DND-41 (cell line): ENCODE data around the gene GPR152.
A peak's percentile ranks its signal among the peaks of the same experiment; 100 is the strongest.

ENCODE experiments used
- ATAC-seq: fragments of 200-7000 bp; cut with Tn5 transposase; 3 replicates; pipeline ENCODE4 v1.9.1; 2021; ENCODE audit warnings: low read depth; ENCODE audit not compliant: insufficient read depth
- DNase-seq: peaks from one replicate; pipeline ENCODE4 v3.0.0-alpha.2; 2020
- H2AFZ ChIP-seq: 2 replicates; pipeline ENCODE4 v1.6.0; 2012; ENCODE audit warnings: low read depth, low read length
- H3K27ac ChIP-seq: 2 replicates; pipeline ENCODE4 v1.5.1; 2012; ENCODE audit warnings: low read length, inconsistent platforms
- H3K27me3 ChIP-seq: fragments of 200-600 bp; sonication (generic); 2 replicates; pipeline ENCODE4 v1.6.0; 2012; ENCODE audit warnings: low read length, mild to moderate bottlenecking, inconsistent platforms; ENCODE audit not compliant: insufficient read depth, poor library complexity
- H3K36me3 ChIP-seq: 2 replicates; pipeline ENCODE4 v1.5.1; 2012; ENCODE audit warnings: low read length, inconsistent platforms; ENCODE audit not compliant: insufficient read depth
- H3K4me1 ChIP-seq: 2 replicates; pipeline ENCODE4 v1.5.1; 2012; ENCODE audit warnings: mild to moderate bottlenecking, low read length; ENCODE audit not compliant: insufficient read depth
- H3K4me2 ChIP-seq: 2 replicates; pipeline ENCODE4 v1.6.0; 2012; ENCODE audit warnings: mild to moderate bottlenecking, moderate library complexity, low read length, inconsistent platforms; ENCODE audit not compliant: insufficient read depth
- H3K4me3 ChIP-seq, 2 experiments: fragments of 200-600 bp in 1 of 2; shearing (Covaris generic) in 1 of 2; 2 replicates each; pipeline ENCODE4 v1.5.1; 2012 to 2016; ENCODE audit warnings: inconsistent platforms in 2 of 2, low read length in 2 of 2, mild to moderate bottlenecking in 2 of 2, low read depth in 1 of 2, moderate library complexity in 1 of 2
- H3K79me2 ChIP-seq: 2 replicates; pipeline ENCODE4 v1.6.0; 2012; ENCODE audit warnings: low read length, inconsistent platforms; ENCODE audit not compliant: insufficient read depth
- H3K9ac ChIP-seq: 2 replicates; pipeline ENCODE4 v1.6.0; 2012; ENCODE audit warnings: low read depth, mild to moderate bottlenecking, inconsistent platforms, low read length, moderate library complexity
- H3K9me3 ChIP-seq: 2 replicates; pipeline ENCODE4 v1.5.1; 2012; ENCODE audit warnings: low read length, moderate library complexity, mild to moderate bottlenecking, inconsistent platforms; ENCODE audit not compliant: insufficient read depth, severe bottlenecking
- H4K20me1 ChIP-seq: 2 replicates; pipeline ENCODE4 v1.6.0; 2012; ENCODE audit warnings: low read length; ENCODE audit not compliant: insufficient read depth
- EZH2 ChIP-seq: IDR thresholded peaks from 3 replicates; pipeline ENCODE4 v1.6.1; 2012; ENCODE audit warnings: borderline replicate concordance, low read depth, mild to moderate bottlenecking, moderate library complexity, low read length, inconsistent platforms; ENCODE audit not compliant: severe bottlenecking
- TF ChIP-seq, protein P1 (sequence below): IDR thresholded peaks from 2 replicates; pipeline ENCODE4 v1.5.1; 2012; ENCODE audit warnings: borderline replicate concordance, low read length, moderate library complexity, mild to moderate bottlenecking; ENCODE audit not compliant: poor library complexity, severe bottlenecking; ENCODE audit errors: extremely low read depth

The GPR152 gene

DNA sequence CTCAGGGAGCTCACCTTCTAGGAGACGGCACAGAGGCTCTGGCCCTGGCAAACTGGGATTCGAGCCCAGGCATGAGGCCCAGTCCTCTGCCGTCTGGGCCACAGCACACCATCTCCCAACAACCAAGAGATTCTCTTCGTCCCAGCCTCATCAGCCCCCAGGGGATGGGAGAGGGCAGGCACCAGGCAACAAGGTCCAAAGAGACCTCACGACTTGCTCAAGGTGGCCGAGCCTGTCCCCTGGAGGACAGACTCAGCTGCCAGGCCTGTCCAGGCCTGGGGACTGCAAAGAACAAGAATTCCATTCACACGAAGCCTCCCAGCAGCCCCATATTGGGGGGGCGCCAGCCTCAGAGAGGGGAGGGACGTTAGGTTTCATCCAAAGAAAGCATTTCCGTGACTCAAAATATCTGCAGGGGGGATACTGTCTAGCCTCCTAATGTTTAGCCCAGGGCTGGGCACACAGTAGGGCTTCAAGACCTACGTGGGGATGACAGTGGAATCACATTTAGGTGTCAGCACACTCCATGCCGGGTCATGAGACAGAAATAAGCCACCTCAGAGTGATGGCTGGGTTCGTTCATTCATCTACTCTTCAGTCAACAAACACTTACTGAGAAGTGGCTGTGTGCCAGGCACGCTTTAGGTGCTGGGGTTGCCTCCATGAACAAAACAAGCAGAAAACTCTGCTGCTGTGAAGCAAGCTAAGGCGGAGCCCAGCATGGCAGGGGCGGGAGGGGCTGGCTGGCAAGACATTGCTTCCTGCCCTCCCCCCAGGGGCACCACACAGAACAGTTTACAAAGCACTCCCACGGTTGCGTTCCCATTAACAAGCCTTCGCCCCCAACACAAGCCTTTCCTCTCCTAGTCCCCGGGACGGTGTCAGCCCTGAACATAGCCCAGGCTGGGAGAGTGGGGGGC is 35.9 kb downstream of the GPR152 start:
- peak; percentile 69 for ATAC-seq
- peaks cover 71% of the 10 kb centered on the region for H3K4me1 ChIP-seq

DNA sequence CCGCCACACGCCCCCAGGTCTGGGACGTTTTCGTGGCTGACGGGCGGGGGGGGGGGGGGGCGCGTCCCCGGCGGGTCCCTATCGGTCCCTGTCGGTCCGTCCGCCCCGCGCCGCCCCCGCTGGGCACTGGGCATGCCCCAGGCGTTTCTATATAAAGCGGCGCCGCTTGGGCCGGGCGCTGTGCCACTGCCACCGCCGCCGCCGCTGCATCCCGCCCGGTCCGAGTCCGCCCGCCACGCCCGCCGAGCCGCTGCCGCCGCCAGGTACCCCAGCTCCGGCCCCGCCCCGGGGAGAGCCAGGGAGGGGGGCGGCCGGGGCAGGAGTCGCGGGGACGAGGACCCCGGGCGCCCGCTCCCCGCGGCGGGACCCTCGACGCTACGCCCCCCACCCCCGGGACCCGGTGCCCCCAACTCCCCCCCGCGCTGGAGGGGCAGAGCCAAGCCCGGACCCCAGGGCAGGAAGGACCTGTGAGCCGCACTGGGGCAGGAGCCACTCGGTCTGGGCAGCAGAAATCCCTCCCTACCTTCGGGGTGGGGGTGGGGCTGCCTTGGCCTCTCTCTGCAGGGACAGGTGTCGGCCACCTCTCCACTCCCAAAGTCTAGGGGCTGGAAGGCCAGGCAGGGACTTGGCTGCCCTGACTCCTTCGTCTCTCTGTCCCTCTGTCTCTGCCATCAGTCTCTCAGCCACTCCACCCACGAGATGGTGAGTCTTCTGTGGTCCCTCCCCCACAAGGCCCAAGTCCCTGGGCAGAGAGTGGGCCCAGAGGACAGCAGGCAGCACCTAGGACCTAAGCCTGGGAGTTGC is 36.8 kb downstream of the GPR152 start, which contains the start of gene CARNS1:
TSS of gene CARNS1 (plus strand) at position 178 of the 804 bp plus-strand sequence. CDS start at position 700, 522 bp downstream.
- no peak for TF ChIP-seq EZH2
- TF ChIP-seq, protein P1, sequence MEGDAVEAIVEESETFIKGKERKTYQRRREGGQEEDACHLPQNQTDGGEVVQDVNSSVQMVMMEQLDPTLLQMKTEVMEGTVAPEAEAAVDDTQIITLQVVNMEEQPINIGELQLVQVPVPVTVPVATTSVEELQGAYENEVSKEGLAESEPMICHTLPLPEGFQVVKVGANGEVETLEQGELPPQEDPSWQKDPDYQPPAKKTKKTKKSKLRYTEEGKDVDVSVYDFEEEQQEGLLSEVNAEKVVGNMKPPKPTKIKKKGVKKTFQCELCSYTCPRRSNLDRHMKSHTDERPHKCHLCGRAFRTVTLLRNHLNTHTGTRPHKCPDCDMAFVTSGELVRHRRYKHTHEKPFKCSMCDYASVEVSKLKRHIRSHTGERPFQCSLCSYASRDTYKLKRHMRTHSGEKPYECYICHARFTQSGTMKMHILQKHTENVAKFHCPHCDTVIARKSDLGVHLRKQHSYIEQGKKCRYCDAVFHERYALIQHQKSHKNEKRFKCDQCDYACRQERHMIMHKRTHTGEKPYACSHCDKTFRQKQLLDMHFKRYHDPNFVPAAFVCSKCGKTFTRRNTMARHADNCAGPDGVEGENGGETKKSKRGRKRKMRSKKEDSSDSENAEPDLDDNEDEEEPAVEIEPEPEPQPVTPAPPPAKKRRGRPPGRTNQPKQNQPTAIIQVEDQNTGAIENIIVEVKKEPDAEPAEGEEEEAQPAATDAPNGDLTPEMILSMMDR = no peak
- H3K36me3 ChIP-seq = peaks cover 6% of the 10 kb centered on the region; the same call in 1 of the 2 replicates
- H3K27me3 ChIP-seq = no peaks in the 10 kb centered on the region
- peak within 1 kb of the TSS; percentile 91 for H3K9ac ChIP-seq
- DNase-seq = no peak
- peak within 1 kb of the TSS; percentile 93 for H3K27ac ChIP-seq
- peak within 1 kb of the TSS; percentile 95 for H3K4me2 ChIP-seq
- peak within 1 kb of the TSS in 1 of 2 experiments; percentile 44; a peak in 1 of 4 replicates for H3K4me3 ChIP-seq
- no peak for ATAC-seq
- H4K20me1 ChIP-seq = no peaks in the 10 kb centered on the region
- H3K9me3 ChIP-seq = no peaks in the 10 kb centered on the region
- H2AFZ ChIP-seq = no peak within 1 kb of the TSS
- H3K79me2 ChIP-seq = peaks cover 35% of the 10 kb centered on the region
- peaks cover 75% of the 10 kb centered on the region for H3K4me1 ChIP-seq

More for the DNA sequence above, 35.9 kb downstream of the GPR152 start:
- Histone ChIP-seq H3K9me3 (no peaks in the 10 kb centered on the region), H3K27me3 (no peaks in the 10 kb centered on the region), H4K20me1 (no peaks in the 10 kb centered on the region), H3K4me2 (peak overlapping the region; percentile 95), H3K36me3 (peaks cover 6% of the 10 kb centered on the region; the same call in 1 of the 2 replicates), H2AFZ (peak overlapping the region; percentile 21; the same call in 1 of the 2 replicates), H3K9ac (peak overlapping the region; percentile 91), H3K79me2 (peaks cover 37% of the 10 kb centered on the region), H3K4me3 (peak overlapping the region in 1 of 2 experiments; percentile 44; a peak in 2 of 4 replicates), H3K27ac (peak overlapping the region; percentile 93)
- TF ChIP-seq EZH2 = no peak
- TF ChIP-seq, protein P1 = no peak
- DNase-seq = peak; percentile 92

DNA sequence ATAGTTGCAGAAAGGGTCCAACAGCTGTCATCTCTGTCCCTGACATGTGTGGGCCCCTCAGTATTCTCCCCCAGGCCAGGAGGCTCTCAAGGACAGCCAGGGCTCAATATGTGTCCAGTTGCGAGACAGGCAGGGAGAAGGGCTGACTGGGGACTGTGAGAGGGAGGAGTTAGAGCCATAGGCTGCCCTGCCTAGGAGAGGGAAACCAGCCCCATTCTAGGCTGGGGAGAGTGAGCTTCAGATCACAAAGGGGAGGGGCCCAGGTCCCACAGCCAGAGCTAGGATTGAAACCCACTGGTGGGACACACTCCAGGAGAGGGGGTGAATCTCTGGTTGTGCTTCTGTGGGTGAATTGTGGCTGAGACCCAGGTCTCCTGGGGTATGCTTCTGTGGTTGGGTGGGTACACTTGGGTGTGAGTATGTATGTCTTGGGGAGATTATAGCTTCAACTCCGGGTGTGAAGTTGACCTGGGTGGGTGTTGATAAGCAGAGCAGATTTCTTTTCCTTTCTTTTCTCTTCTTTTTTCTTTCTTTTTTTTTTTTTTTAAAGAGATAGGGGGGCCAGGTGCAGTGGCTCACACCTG is 39.2 kb downstream of the GPR152 start:
- Histone ChIP-seq H3K4me3 (no peak overlapping the region), H3K4me2 (no peak overlapping the region), H4K20me1 (no peaks in the 10 kb centered on the region), H3K4me1 (peaks cover 77% of the 10 kb centered on the region), H3K79me2 (peaks cover 16% of the 10 kb centered on the region), H2AFZ (no peak overlapping the region), H3K36me3 (no peaks in the 10 kb centered on the region; the same call in 1 of the 2 replicates), H3K9ac (peak overlapping the region; percentile 20; the same call in 1 of the 2 replicates), H3K27me3 (no peaks in the 10 kb centered on the region), H3K27ac (peak overlapping the region; percentile 64), H3K9me3 (no peaks in the 10 kb centered on the region)
- TF ChIP-seq, protein P1 = no peak
- TF ChIP-seq EZH2 = no peak
- DNase-seq = peak; percentile 52
- ATAC-seq = no peak
